PC-3 (cell line): ENCODE results near the gene ZNF771.

Source experiments
- CTCF ChIP-seq: fragments of 300-600 bp; sonication (generic); conservative IDR thresholded peaks from 2 replicates; pipeline ENCODE4 v1.5.1; 2017; ENCODE audit warnings: antibody characterized with exemption, low read depth, mild to moderate bottlenecking, low read length
- EZH2 ChIP-seq: fragments of 300-600 bp; sonication (generic); IDR thresholded peaks from one replicate; pipeline ENCODE4 v1.6.1; 2017; ENCODE audit warnings: antibody characterized with exemption, mild to moderate bottlenecking, low read length; ENCODE audit not compliant: unreplicated experiment
- EZH2phosphoT487 ChIP-seq: fragments of 300-600 bp; sonication (generic); IDR thresholded peaks from 2 replicates; pipeline ENCODE4 v1.6.1; 2018; ENCODE audit warnings: mild to moderate bottlenecking, antibody characterized with exemption, low read length, borderline replicate concordance

GRCh38 chr16:30413112-30413806, 5.9 kb downstream of the ZNF771 start:
- no peak for TF ChIP-seq EZH2
- no peak for TF ChIP-seq CTCF
- TF ChIP-seq EZH2phosphoT487 = no peak
